PC-3 (cell line): Measurements from ENCODE around the gene FCER1A. TPM values are rescaled to one million over a fixed set of nuclear protein-coding genes. Genes with fewer than 3 reads are reported as not detected.

ENCODE experiments used
- ATAC-seq: fragments of 200-7000 bp; cut with Tn5 transposase; 2 replicates; pipeline ENCODE4 v1.9.1; 2020; ENCODE audit warnings: mild to moderate bottlenecking, moderate library complexity
- BruUV-seq: library from RNA; stranded (reverse); fragments of 400-500 nt; replicated peaks from 2 replicates; lab custom pipeline; 2021; lab: Mats Ljungman, UMichigan
- CTCF ChIA-PET: fragments of 300-600 bp; sonication (Branson Sonifier 250); formaldehyde crosslinking; loops from one replicate; lab custom pipeline; 2022; ENCODE audit warnings: antibody characterized with exemption; lab: Charles Lee
- POLR2A ChIA-PET: fragments of 300-600 bp; sonication (Branson Sonifier 250); formaldehyde crosslinking; loops from one replicate; lab custom pipeline; 2022; ENCODE audit warnings: antibody characterized with exemption; ENCODE audit not compliant: unreplicated experiment; lab: Charles Lee
- DNase-seq: peaks from one replicate; pipeline ENCODE4 v3.0.0-alpha.2; 2015
- H2AFZ ChIP-seq: fragments of 300-600 bp; sonication (generic); 2 replicates; pipeline ENCODE4 v1.6.0; 2016; ENCODE audit warnings: antibody characterized with exemption, low read length
- H3F3A ChIP-seq: fragments of 300-600 bp; sonication (generic); one replicate; pipeline ENCODE4 v1.6.0; 2017; ENCODE audit warnings: antibody characterized with exemption, low read length, control low read depth, mild to moderate bottlenecking; ENCODE audit not compliant: unreplicated experiment
- H3K27ac ChIP-seq: fragments of 300-600 bp; sonication (generic); 2 replicates; pipeline ENCODE4 v1.5.1; 2016; ENCODE audit warnings: mild to moderate bottlenecking, low read length
- H3K27me3 ChIP-seq: fragments of 300-600 bp; sonication (generic); 2 replicates; pipeline ENCODE4 v1.6.1; 2016; ENCODE audit warnings: low read length, mixed read lengths
- H3K36me3 ChIP-seq: fragments of 300-600 bp; sonication (generic); 2 replicates; pipeline ENCODE4 v1.6.1; 2016; ENCODE audit warnings: low read depth, mixed run types, low read length, mixed read lengths
- H3K4me1 ChIP-seq: fragments of 300-600 bp; sonication (generic); 2 replicates; pipeline ENCODE4 v1.5.1; 2016; ENCODE audit warnings: low read length; ENCODE audit not compliant: insufficient read depth
- H3K4me2 ChIP-seq: fragments of 300-600 bp; sonication (generic); 2 replicates; pipeline ENCODE4 v1.6.0; 2016; ENCODE audit warnings: low read length
- H3K4me3 ChIP-seq: fragments of 300-600 bp; sonication (generic); 2 replicates; pipeline ENCODE4 v1.5.1; 2016; ENCODE audit warnings: mild to moderate bottlenecking, low read length, mixed read lengths
- H3K79me2 ChIP-seq: fragments of 300-600 bp; sonication (generic); 2 replicates; pipeline ENCODE4 v1.6.1; 2017; ENCODE audit warnings: low read length, mixed read lengths
- H3K9ac ChIP-seq: fragments of 300-600 bp; sonication (generic); 2 replicates; pipeline ENCODE4 v1.6.0; 2016; ENCODE audit warnings: mild to moderate bottlenecking, low read length
- H3K9me2 ChIP-seq: fragments of 300-600 bp; sonication (generic); replicated peaks from 2 replicates; pipeline ENCODE4 v1.6.1; 2016; ENCODE audit warnings: mixed run types, low read length, mixed read lengths
- H3K9me3 ChIP-seq: fragments of 300-600 bp; sonication (generic); 2 replicates; pipeline ENCODE4 v1.6.1; 2016; ENCODE audit warnings: low read length, mixed read lengths
- H4K20me1 ChIP-seq: fragments of 300-600 bp; sonication (generic); 2 replicates; pipeline ENCODE4 v1.6.1; 2016; ENCODE audit warnings: low read length, mixed read lengths
- CTCF ChIP-seq: fragments of 300-600 bp; sonication (generic); conservative IDR thresholded peaks from 2 replicates; pipeline ENCODE4 v1.5.1; 2017; ENCODE audit warnings: antibody characterized with exemption, low read depth, mild to moderate bottlenecking, low read length
- EZH2 ChIP-seq: fragments of 300-600 bp; sonication (generic); IDR thresholded peaks from one replicate; pipeline ENCODE4 v1.6.1; 2017; ENCODE audit warnings: antibody characterized with exemption, mild to moderate bottlenecking, low read length; ENCODE audit not compliant: unreplicated experiment
- EZH2phosphoT487 ChIP-seq: fragments of 300-600 bp; sonication (generic); IDR thresholded peaks from 2 replicates; pipeline ENCODE4 v1.6.1; 2018; ENCODE audit warnings: mild to moderate bottlenecking, antibody characterized with exemption, low read length, borderline replicate concordance
- intact Hi-C: fragments of 100-400 bp; cut with micrococcal nuclease; formaldehyde crosslinking; loops from 2 replicates; pipeline ENCODE4 v1.9.0; 2023
- total RNA-seq: library from RNA; depleted of rRNA; stranded (reverse); fragments of >200 nt; gene quantifications from 2 replicates; pipeline ENCODE4 v1.2.3, GENCODE V29; 2014; rRNA removed

Gene FCER1A
- total RNA-seq, 1 experiment from 2014 or later = not detected

- H3F3A ChIP-seq = no peaks in the 10 kb centered on the region
- no peak overlapping the region for H3K9ac ChIP-seq
- ChIA-PET CTCF (no interaction called here), POLR2A (no interaction called here)
- no peaks in the 10 kb centered on the region for H3K9me3 ChIP-seq
- H2AFZ ChIP-seq = no peak overlapping the region
- DNase-seq = no peak
- no peak overlapping the region for H3K4me3 ChIP-seq
- H3K4me1 ChIP-seq = no peaks in the 10 kb centered on the region
- intact Hi-C loops = no loop called here
- BruUV-seq = no TSS peak
- no peaks in the 10 kb centered on the region for H3K79me2 ChIP-seq
- H3K36me3 ChIP-seq = no peaks in the 10 kb centered on the region
- no peak overlapping the region for H3K27ac ChIP-seq
- H4K20me1 ChIP-seq = no peaks in the 10 kb centered on the region
- peaks cover 20% of the 10 kb centered on the region for H3K27me3 ChIP-seq
- no peak overlapping the region for H3K4me2 ChIP-seq
- no peak for ATAC-seq
- no peaks in the 10 kb centered on the region for H3K9me2 ChIP-seq
- TF ChIP-seq EZH2phosphoT487 = no peak
- no peak for TF ChIP-seq EZH2
- no peak for TF ChIP-seq CTCF
Measured at GRCh38 chr1:159352436-159352835, 50.3 kb downstream of the FCER1A start.

Other genes starting within 250 kb of the FCER1A start
- not detected in 2 replicates for gene AIM2, start 225.6 kb upstream of the FCER1A start, total RNA-seq
- not detected in 2 replicates for gene CADM3, start 130.7 kb upstream of the FCER1A start, total RNA-seq
- gene ACKR1, start 97.5 kb upstream of the FCER1A start, total RNA-seq = not detected in 2 replicates
- not detected in 2 replicates for gene OR10J4, start 129.9 kb downstream of the FCER1A start, total RNA-seq
- not detected in 2 replicates for gene OR10J1, start 137.4 kb downstream of the FCER1A start, total RNA-seq
- gene OR10J5, start 233.7 kb downstream of the FCER1A start, total RNA-seq = not detected in 2 replicates